AG04449 (cell line): ENCODE data around the gene LYSMD1.

Source experiments
- CTCF ChIA-PET: fragments of 350-600 bp; formaldehyde crosslinking; extraction: SDS; loops from one replicate; lab custom pipeline; 2021; ENCODE audit warnings: antibody characterized with exemption; lab: Yijun Ruan, JAX
- POLR2A ChIA-PET: fragments of 400-600, 350-600 bp; formaldehyde crosslinking; extraction: SDS; loops from one replicate; lab custom pipeline; 2020; ENCODE audit warnings: antibody characterized with exemption, inconsistent platforms; lab: Yijun Ruan, JAX
- DNase-seq: peaks from one replicate; pipeline ENCODE4 v3.0.0-alpha.2; 2010; ENCODE audit warnings: low read depth, low spot score
- H3K4me3 ChIP-seq: 2 replicates; pipeline ENCODE4 v1.5.1; 2011; ENCODE audit warnings: low read depth, mild to moderate bottlenecking, control low read depth, low read length
- CTCF ChIP-seq: IDR thresholded peaks from one replicate; pipeline ENCODE4 v1.5.1; 2011; ENCODE audit warnings: mild to moderate bottlenecking, moderate library complexity, low read length, control low read depth, inconsistent platforms; ENCODE audit not compliant: insufficient read depth; ENCODE audit errors: missing control alignments

Gene LYSMD1

GRCh38 chr1:151165281-151165737, 393 bp downstream of the LYSMD1 start:
- DNase-seq: no peak

GRCh38 chr1:151164732-151165280, 896 bp downstream of the LYSMD1 start:
- DNase-seq: no peak
- H3K4me3 ChIP-seq: peak overlapping the region; percentile 87
- ChIA-PET CTCF (interaction anchor here (0.6 to 19.8 kb wide), 8 partner anchors 9 to 189 kb away, joined by 3 to 412 read pairs (median 4); partner anchors contain the start of genes TMOD4 and TNFAIP8L2), POLR2A (interaction anchor here (0.7 to 1.6 kb wide), 5 partner anchors 11 to 35 kb away, joined by 3 to 8 read pairs (median 3); partner anchors contain the start of genes SEMA6C, TMOD4 and VPS72)
- no peak for TF ChIP-seq CTCF

More at GRCh38 chr1:151165281-151165737, 393 bp downstream of the LYSMD1 start:
- ChIA-PET POLR2A (interaction anchor here (0.7 to 1.6 kb wide), 6 partner anchors 11 to 66 kb away, joined by 3 to 8 read pairs (median 3); partner anchors contain the start of genes SEMA6C, TMOD4 and VPS72), CTCF (interaction anchor here (0.8 to 19.8 kb wide), 7 partner anchors 10 to 141 kb away, joined by 3 to 412 read pairs (median 5); partner anchors contain the start of genes TMOD4 and TNFAIP8L2)
- H3K4me3 ChIP-seq: peak overlapping the region; percentile 87
- no peak for TF ChIP-seq CTCF

GRCh38 chr1:151159373-151159772, 6.3 kb downstream of the LYSMD1 start:
- ChIA-PET CTCF (interaction anchor here (0.9 to 19.8 kb wide), 2 partner anchors 44 to 60 kb away, joined by 3 to 412 read pairs; no protein-coding TSS in a partner anchor), POLR2A (no interaction called here)
- no peak for DNase-seq
- H3K4me3 ChIP-seq: no peak overlapping the region
- TF ChIP-seq CTCF: no peak

- no peak for DNase-seq
- CTCF ChIA-PET: interaction anchor here (0.9 to 19.8 kb wide), 4 partner anchors 10 to 134 kb away, joined by 3 to 412 read pairs (median 4); no protein-coding TSS in a partner anchor
- no peak for TF ChIP-seq CTCF
- H3K4me3 ChIP-seq: no peak overlapping the region
- POLR2A ChIA-PET: no interaction called here
Measured at GRCh38 chr1:151158751-151159251, 6.9 kb downstream of the LYSMD1 start.

GRCh38 chr1:151158326-151158725, 7.4 kb downstream of the LYSMD1 start:
- TF ChIP-seq CTCF: no peak
- H3K4me3 ChIP-seq: no peak overlapping the region
- ChIA-PET CTCF (interaction anchor here (1.3 to 19.8 kb wide), 3 partner anchors 9 to 134 kb away, joined by 4 to 412 read pairs (median 4); no protein-coding TSS in a partner anchor), POLR2A (no interaction called here)
- DNase-seq: no peak

- TF ChIP-seq CTCF: no peak
- no peak overlapping the region for H3K4me3 ChIP-seq
- CTCF ChIA-PET: interaction anchor here (0.6 to 19.8 kb wide), 12 partner anchors 8 to 132 kb away, joined by 3 to 412 read pairs (median 6); partner anchors contain the start of genes C1orf56, LYSMD1 and SCNM1
Measured at GRCh38 chr1:151157067-151157531, 8.6 kb downstream of the LYSMD1 start.

More at GRCh38 chr1:151157067-151157531, 8.6 kb downstream of the LYSMD1 start:
- no peak for DNase-seq
- POLR2A ChIA-PET: no interaction called here
